Anterior cingulate cortex (tissue), 58 donors: ENCODE results near the gene JPT2.

Source experiments
- DNase-seq, 58 donors: peaks; one replicate each; lab custom pipeline; 2025; lab: John Stamatoyannopoulos, UW

Gene JPT2

GRCh38 chr16:1651094-1651973 lies 26.7 kb upstream of the JPT2 start:
- no peak for DNase-seq

- no peak for DNase-seq
These were observed 26.1 kb upstream of the JPT2 start for GRCh38 chr16:1651974-1652312.

- DNase-seq, result no peak
These were observed 25.1 kb upstream of the JPT2 start for GRCh38 chr16:1653023-1653422.

GRCh38 chr16:1654505-1655268 lies 23.4 kb upstream of the JPT2 start:
- DNase-seq, result peak in 6 of 58 donors; percentile 4 to 14 (median 10)

GRCh38 chr16:1655269-1655807 lies 22.7 kb upstream of the JPT2 start:
- DNase-seq, result no peak

- DNase-seq, result no peak
These were observed 21.9 kb upstream of the JPT2 start for GRCh38 chr16:1655909-1656807.

- no peak for DNase-seq
These were observed 21.1 kb upstream of the JPT2 start for GRCh38 chr16:1656808-1657617.

GRCh38 chr16:1657841-1658240 lies 20.2 kb upstream of the JPT2 start:
- no peak for DNase-seq

GRCh38 chr16:1659031-1659430 lies 19.0 kb upstream of the JPT2 start:
- peak in 1 of 58 donors; percentile 15 for DNase-seq

- DNase-seq, result no peak
These were observed 16.3 kb upstream of the JPT2 start for GRCh38 chr16:1661826-1662225.

GRCh38 chr16:1662543-1662942 lies 15.5 kb upstream of the JPT2 start:
- no peak for DNase-seq

GRCh38 chr16:1665829-1666228 lies 12.2 kb upstream of the JPT2 start:
- no peak for DNase-seq

- DNase-seq, result no peak
These were observed 11.8 kb upstream of the JPT2 start for GRCh38 chr16:1666316-1666715.

GRCh38 chr16:1667271-1667670 lies 10.8 kb upstream of the JPT2 start:
- no peak for DNase-seq

- no peak for DNase-seq
These were observed 10.2 kb upstream of the JPT2 start for GRCh38 chr16:1667916-1668315.

- no peak for DNase-seq
These were observed 9.3 kb upstream of the JPT2 start for GRCh38 chr16:1668612-1669319.

GRCh38 chr16:1669698-1670097 lies 8.4 kb upstream of the JPT2 start:
- DNase-seq, result no peak

GRCh38 chr16:1670371-1670770 lies 7.7 kb upstream of the JPT2 start:
- no peak for DNase-seq

- no peak for DNase-seq
These were observed 7.2 kb upstream of the JPT2 start for GRCh38 chr16:1670866-1671265.
